B cell (primary cell): Measurements from ENCODE around the gene FGF4.

Experiments used
- EZH2 ChIP-seq: IDR thresholded peaks from 2 replicates; pipeline ENCODE4 v1.6.1; 2012; ENCODE audit warnings: borderline replicate concordance, low read depth, mild to moderate bottlenecking, moderate library complexity, low read length; ENCODE audit not compliant: insufficient read depth, poor library complexity, severe bottlenecking
- TF ChIP-seq, protein P1 (sequence below): fragments of 200-600 bp; IDR thresholded peaks from one replicate; pipeline ENCODE4 v1.8.0; 2022; ENCODE audit warnings: antibody characterized with exemption, mild to moderate bottlenecking

GRCh38 chr11:69774354-69775162 is 583 bp downstream of the FGF4 start:
- TF ChIP-seq, protein P1, sequence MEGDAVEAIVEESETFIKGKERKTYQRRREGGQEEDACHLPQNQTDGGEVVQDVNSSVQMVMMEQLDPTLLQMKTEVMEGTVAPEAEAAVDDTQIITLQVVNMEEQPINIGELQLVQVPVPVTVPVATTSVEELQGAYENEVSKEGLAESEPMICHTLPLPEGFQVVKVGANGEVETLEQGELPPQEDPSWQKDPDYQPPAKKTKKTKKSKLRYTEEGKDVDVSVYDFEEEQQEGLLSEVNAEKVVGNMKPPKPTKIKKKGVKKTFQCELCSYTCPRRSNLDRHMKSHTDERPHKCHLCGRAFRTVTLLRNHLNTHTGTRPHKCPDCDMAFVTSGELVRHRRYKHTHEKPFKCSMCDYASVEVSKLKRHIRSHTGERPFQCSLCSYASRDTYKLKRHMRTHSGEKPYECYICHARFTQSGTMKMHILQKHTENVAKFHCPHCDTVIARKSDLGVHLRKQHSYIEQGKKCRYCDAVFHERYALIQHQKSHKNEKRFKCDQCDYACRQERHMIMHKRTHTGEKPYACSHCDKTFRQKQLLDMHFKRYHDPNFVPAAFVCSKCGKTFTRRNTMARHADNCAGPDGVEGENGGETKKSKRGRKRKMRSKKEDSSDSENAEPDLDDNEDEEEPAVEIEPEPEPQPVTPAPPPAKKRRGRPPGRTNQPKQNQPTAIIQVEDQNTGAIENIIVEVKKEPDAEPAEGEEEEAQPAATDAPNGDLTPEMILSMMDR: no peak
- no peak for TF ChIP-seq EZH2
